ENCODE data around the gene CALR. TPM values are rescaled to one million over a fixed set of nuclear protein-coding genes. Genes with fewer than 3 reads are reported as not detected.

The CALR gene
- total RNA-seq, 1 experiment from 2014 or later: 1,088 TPM

- TF ChIP-seq E2F1 (CRISPR knock-in tag; IDR thresholded peaks at IDR 0.05): peak; percentile 53; the same call in 1 of the 2 replicates
- TF ChIP-seq ZNF317 (CRISPR knock-in tag; IDR thresholded peaks at IDR 0.05; ENCODE audit: borderline replicate concordance, low read depth): no peak
- TF ChIP-seq STAT6 (CRISPR knock-in tag; conservative IDR thresholded peaks at IDR 0.05; ENCODE audit: low read depth): no peak
- no peak for TF ChIP-seq NR3C1 (CRISPR knock-in tag; conservative IDR thresholded peaks at IDR 0.05; ENCODE audit: low read depth)
- no peak; the same call in 1 of the 2 replicates for TF ChIP-seq HMGA2 (CRISPR knock-in tag; IDR thresholded peaks at IDR 0.05)
- TF ChIP-seq MYBL2 (CRISPR knock-in tag; IDR thresholded peaks at IDR 0.05): peak; percentile 69; the same call in 1 of the 2 replicates
- peak; percentile 97 for TF ChIP-seq ZNF671 (CRISPR knock-in tag; IDR thresholded peaks at IDR 0.05)
- peak; percentile 55; the same call in 1 of the 2 replicates for TF ChIP-seq ZNF232 (CRISPR knock-in tag; IDR thresholded peaks at IDR 0.05)
- TF ChIP-seq FOXJ3 (CRISPR knock-in tag; IDR thresholded peaks at IDR 0.05; ENCODE audit: borderline replicate concordance): no peak
- TF ChIP-seq ELF4 (CRISPR knock-in tag; IDR thresholded peaks at IDR 0.05; ENCODE audit: low read depth): no peak
- peak; percentile 88 for TF ChIP-seq FOXP1 (CRISPR knock-in tag; IDR thresholded peaks at IDR 0.05; ENCODE audit: borderline replicate concordance)
- TF ChIP-seq TCF7 (CRISPR knock-in tag; IDR thresholded peaks at IDR 0.05; ENCODE audit: low read depth): no peak; the same call in 1 of the 2 replicates
- peak; percentile 78 for TF ChIP-seq IRF1 (CRISPR knock-in tag; IDR thresholded peaks at IDR 0.05)
- peak; percentile 99 for TF ChIP-seq ZNF416 (CRISPR knock-in tag; IDR thresholded peaks at IDR 0.05)
- peak; percentile 86 for TF ChIP-seq E2F4 (CRISPR knock-in tag; IDR thresholded peaks at IDR 0.05; ENCODE audit: borderline replicate concordance, low read depth)
- TF ChIP-seq NR1H2 (CRISPR knock-in tag; IDR thresholded peaks at IDR 0.05): no peak
- no peak for TF ChIP-seq SMAD4 (CRISPR knock-in tag; IDR thresholded peaks at IDR 0.05)
- no peak for TF ChIP-seq KAT7 (CRISPR knock-in tag; IDR thresholded peaks at IDR 0.05; ENCODE audit: borderline replicate concordance)
- peak; percentile 93 for TF ChIP-seq ZBTB43 (CRISPR knock-in tag; IDR thresholded peaks at IDR 0.05)
- TF ChIP-seq JAZF1 (CRISPR knock-in tag; IDR thresholded peaks at IDR 0.05): no peak
- TF ChIP-seq MAX (CRISPR knock-in tag; IDR thresholded peaks at IDR 0.05): peak; percentile 96
- TF ChIP-seq ZNF425 (CRISPR knock-in tag; conservative IDR thresholded peaks at IDR 0.05): peak; percentile 84
- TF ChIP-seq SP1 (CRISPR knock-in tag; conservative IDR thresholded peaks at IDR 0.05): peak; percentile 93
These were observed 7.2 kb downstream of the CALR start, which contains the start of gene RAD23A (continued) for GRCh38 chr19:12945479-12946091.
